Fibroblast of skin of left quadriceps (primary cell): ENCODE results near the gene CBX8.

ENCODE experiments used
- DNase-seq, 2 experiments: peaks; one replicate each; pipeline ENCODE4 v3.0.0-alpha.2; 2013; ENCODE audit warnings: low read depth in 2 of 2

Gene CBX8

GRCh38 chr17:79819534-79820276 lies 22.8 kb upstream of the CBX8 start:
- no peak for DNase-seq

GRCh38 chr17:79819085-79819484 lies 22.2 kb upstream of the CBX8 start:
- DNase-seq: no peak

GRCh38 chr17:79818026-79818758 lies 21.3 kb upstream of the CBX8 start:
- DNase-seq: no peak

- no peak for DNase-seq
Measured at GRCh38 chr17:79815836-79816461, 19.1 kb upstream of the CBX8 start.

- no peak for DNase-seq
Measured at GRCh38 chr17:79814974-79815835, 18.3 kb upstream of the CBX8 start.

GRCh38 chr17:79814127-79814973 lies 17.5 kb upstream of the CBX8 start:
- DNase-seq: no peak

GRCh38 chr17:79813297-79814126 lies 16.6 kb upstream of the CBX8 start:
- no peak for DNase-seq

GRCh38 chr17:79812353-79813258 lies 15.7 kb upstream of the CBX8 start:
- no peak for DNase-seq

- no peak for DNase-seq
Measured at GRCh38 chr17:79811868-79812352, 15.0 kb upstream of the CBX8 start.

- no peak for DNase-seq
Measured at GRCh38 chr17:79811011-79811867, 14.4 kb upstream of the CBX8 start.

- DNase-seq: peak; percentile 31 to 42
Measured at GRCh38 chr17:79810130-79811010, 13.5 kb upstream of the CBX8 start.

GRCh38 chr17:79809530-79810129 lies 12.8 kb upstream of the CBX8 start:
- DNase-seq: no peak

GRCh38 chr17:79808763-79809529 lies 12.1 kb upstream of the CBX8 start:
- no peak for DNase-seq

GRCh38 chr17:79806863-79807720 lies 10.2 kb upstream of the CBX8 start:
- no peak for DNase-seq

- DNase-seq: no peak
Measured at GRCh38 chr17:79806446-79806760, 9.5 kb upstream of the CBX8 start.
